HG03097 (cell line): ENCODE data around the gene CPTP.

Source experiments
- ATAC-seq: cut with Tn5 transposase; IDR thresholded peaks from one replicate; pipeline ENCODE4 v1.9.1; 2021; ENCODE audit not compliant: unreplicated experiment, low FRiP score

CPTP gene

DNA sequence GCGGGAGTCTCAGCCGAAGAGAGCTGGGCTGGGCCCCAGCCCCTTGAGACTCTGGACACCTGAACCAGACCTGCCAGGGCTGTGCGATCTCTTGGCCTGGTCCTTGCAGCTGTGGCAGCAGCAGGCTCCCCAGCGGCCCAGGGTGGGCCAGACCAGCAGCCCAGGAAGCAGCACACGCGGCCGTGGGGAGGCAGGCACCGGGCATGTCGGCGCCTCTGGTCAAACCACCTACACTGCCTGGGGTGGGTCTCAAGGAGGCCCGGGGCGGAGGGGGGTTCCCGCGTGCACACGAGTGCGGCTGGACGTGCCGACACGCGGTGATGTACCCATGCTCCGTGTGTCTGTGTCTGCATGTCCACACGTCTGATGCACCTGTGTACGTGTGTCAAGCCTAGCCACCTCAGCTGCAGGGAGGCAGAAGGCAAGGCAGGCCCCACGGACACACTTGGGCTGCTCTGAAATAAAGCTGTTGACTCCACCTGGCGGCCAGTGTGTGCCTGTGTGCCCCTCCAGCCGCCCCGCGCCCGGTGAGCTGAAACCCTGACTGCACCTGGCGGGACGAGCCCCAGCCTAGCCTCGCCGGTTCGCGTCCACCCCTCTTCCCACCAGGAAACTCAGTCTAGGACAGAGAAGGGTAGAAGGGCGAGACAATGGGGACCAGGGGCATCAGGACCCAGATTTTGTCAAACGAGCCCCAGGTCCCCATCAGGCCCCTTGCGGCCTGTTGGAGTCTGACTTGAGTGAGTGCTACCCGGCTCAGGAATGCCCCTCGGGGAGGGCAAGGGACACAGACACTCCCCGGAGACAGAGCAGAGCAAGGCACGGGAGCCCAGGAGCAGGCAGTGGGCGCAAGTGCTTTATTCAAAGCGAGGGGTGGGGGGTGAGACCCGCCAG is 32.8 kb upstream of the CPTP start:
- no peak for ATAC-seq

DNA sequence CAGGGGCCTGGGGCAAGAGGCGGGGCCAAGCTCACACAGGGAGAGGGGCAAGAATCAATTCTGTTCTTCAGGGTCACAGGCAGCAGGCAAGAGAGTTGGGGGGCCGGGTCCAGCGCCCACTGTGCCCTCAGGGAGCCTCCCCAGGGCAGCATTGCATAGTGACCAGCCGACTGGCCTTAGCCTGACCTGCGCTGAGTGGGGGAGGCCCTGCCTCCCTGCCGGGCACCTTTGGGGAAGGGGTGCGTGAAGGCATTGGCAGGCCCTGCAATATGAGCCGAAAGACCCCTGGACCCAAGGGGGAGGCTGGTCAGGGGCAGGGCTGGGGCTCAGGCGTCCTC is 32.2 kb upstream of the CPTP start:
- ATAC-seq: no peak

- ATAC-seq: no peak
Measured at GRCh38 chr1:1292851-1293250, 31.8 kb upstream of the CPTP start.

- ATAC-seq: no peak
Measured at GRCh38 chr1:1293263-1294249, 31.0 kb upstream of the CPTP start.

- ATAC-seq: no peak
Measured at GRCh38 chr1:1294250-1294890, 30.2 kb upstream of the CPTP start.

GRCh38 chr1:1295154-1295923 is 29.3 kb upstream of the CPTP start:
- ATAC-seq: no peak

DNA sequence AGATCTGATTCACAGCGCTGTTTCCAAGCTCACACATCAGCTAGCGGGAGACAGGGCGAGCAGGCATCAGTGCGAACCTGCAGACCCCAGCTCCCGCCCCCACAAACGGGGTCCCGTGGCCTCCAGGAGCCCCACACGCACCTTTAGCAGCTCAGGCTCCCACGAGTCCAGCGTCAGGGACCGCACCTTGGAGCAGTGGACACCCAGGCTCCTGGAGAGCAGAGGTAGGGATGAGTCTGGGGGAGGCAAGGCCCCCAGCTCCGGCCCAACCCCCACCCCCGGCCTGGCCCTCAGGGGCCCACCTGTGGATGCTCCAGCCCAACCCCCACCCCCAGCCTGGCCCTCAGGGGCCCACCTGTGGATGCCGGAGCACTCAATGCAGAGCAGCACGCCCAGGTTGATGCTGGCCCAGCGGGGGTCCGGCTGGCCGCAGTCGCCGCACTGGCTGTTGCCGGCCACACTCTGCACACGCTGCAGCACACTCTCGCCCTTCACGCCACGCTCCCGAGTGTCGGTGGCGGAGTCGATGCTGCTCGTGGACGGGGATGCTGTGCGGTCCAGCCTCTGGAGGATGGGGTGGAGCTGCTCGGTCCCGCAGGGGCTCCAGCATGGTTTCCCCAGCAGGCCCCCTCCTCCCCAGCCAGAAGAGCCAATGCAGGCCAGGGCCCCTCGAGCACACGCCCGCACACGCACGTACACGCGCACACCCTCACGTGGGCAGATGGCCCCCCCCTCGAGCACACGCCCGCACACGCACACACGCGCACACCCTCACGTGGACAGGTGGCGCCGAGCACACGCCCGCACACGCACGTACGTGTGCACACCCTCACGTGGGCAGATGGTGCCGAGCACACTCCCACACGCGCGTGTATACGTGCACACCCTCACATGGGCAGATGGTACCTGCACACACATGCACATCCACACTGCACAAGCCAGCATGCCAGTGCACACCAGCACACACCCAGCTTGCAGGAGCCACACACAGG is 28.2 kb upstream of the CPTP start:
- no peak for ATAC-seq

GRCh38 chr1:1297802-1298424 is 26.7 kb upstream of the CPTP start:
- ATAC-seq: no peak

- ATAC-seq: no peak
Measured at GRCh38 chr1:1298861-1299685, 25.5 kb upstream of the CPTP start.

- ATAC-seq: no peak
Measured at GRCh38 chr1:1299686-1300351, 24.8 kb upstream of the CPTP start.

DNA sequence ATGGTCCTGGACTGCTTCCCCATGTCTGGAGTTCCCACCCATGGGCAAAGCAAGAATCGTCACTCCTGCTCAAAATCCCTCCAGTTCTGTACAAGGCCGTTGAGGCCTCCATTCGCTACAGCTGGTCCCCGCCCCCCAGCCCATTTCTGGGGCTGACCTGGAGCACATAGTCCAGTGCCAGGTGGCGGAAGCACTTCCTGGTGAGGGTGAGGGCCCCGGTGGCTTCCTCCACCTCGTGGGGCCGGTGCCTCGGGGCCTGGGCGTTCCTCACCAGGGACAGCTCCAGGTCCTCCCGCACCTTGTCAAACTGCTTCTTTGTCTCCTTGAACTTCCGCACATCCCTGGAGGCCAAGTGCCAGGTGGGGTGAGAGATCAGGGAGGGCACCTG is 24.3 kb upstream of the CPTP start:
- no peak for ATAC-seq

- ATAC-seq: no peak
Measured at GRCh38 chr1:1302006-1302430, 22.6 kb upstream of the CPTP start.

DNA sequence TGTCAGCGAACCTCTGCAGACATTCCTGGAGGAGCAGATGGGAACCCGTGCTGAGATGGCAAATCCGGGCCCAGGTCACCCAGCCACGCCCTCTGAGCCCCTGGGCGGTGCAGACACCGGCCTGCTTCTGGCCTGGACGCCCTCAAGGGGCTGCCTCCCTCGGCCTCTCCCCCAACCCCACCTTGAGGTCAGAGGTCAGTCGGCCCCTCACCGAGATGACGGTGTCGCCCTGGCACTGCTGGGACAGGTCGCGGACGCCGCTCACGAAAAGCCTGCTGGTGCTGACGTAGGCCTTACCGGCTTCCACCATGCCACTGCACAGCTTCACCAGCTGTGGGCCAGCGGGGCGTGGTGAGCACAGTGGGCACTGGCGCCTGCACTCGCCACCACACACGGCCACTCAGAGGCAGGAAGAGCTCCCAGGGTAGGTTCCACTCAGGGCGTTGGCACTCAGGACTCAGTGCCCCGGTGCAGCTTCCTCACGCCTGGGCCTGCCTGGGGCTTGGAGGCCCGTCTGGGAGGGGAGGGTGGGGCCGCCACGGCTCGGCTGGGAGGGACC is 21.6 kb upstream of the CPTP start:
- no peak for ATAC-seq

- no peak for ATAC-seq
Measured at GRCh38 chr1:1303736-1304135, 20.9 kb upstream of the CPTP start.

GRCh38 chr1:1304331-1305299 is 20.0 kb upstream of the CPTP start:
- ATAC-seq: no peak
